Caco-2 (cell line): Measurements from ENCODE around the gene RBM47. TPM values are rescaled to one million over a fixed set of nuclear protein-coding genes. Genes with fewer than 3 reads are reported as not detected.
A peak's percentile ranks its signal among the peaks of the same experiment; 100 is the strongest.

Experiments used
- BruUV-seq: library from RNA; stranded (reverse); fragments of 400-500 nt; replicated peaks from 2 replicates; lab custom pipeline; 2021; lab: Mats Ljungman, UMichigan
- CTCF ChIA-PET: fragments of 300-600 bp; sonication (Branson Sonifier 250); formaldehyde crosslinking; loops from one replicate; lab custom pipeline; 2022; ENCODE audit warnings: antibody characterized with exemption; lab: Charles Lee
- POLR2A ChIA-PET: fragments of 300-600 bp; sonication (Branson Sonifier 250); formaldehyde crosslinking; loops from one replicate; lab custom pipeline; 2022; ENCODE audit warnings: antibody characterized with exemption; lab: Charles Lee
- DNase-seq, 2 experiments: peaks; one replicate each; pipeline versions ENCODE4 v3.0.0 to v3.0.0-alpha.2; 2020 to 2022
- H3K27me3 ChIP-seq: replicated peaks from 2 replicates; pipeline ENCODE4 v1.6.0; 2011; ENCODE audit warnings: low read length; ENCODE audit not compliant: control insufficient read depth, insufficient read depth
- H3K36me3 ChIP-seq: 2 replicates; pipeline ENCODE4 v1.5.1; 2011; ENCODE audit warnings: low read length; ENCODE audit not compliant: control insufficient read depth, insufficient read depth
- H3K4me1 ChIP-seq: fragments of 250-450 bp; sonication (Bioruptor Pico); 2 replicates; pipeline ENCODE4 v1.5.1; 2020; ENCODE audit warnings: mild to moderate bottlenecking
- H3K4me3 ChIP-seq: 2 replicates; pipeline ENCODE4 v1.5.1; 2011; ENCODE audit warnings: low read depth, mild to moderate bottlenecking, control low read depth, low read length
- H3K9me3 ChIP-seq: fragments of 250-450 bp; sonication (Bioruptor Pico); 2 replicates; pipeline ENCODE4 v1.5.1; 2020; ENCODE audit warnings: mild to moderate bottlenecking, moderate library complexity
- H3K27ac Mint-ChIP-seq: one replicate; pipeline ENCODE4 v1.8.0; 2022; ENCODE audit warnings: mixed read lengths; ENCODE audit not compliant: unreplicated experiment
- H3K27me3 Mint-ChIP-seq: one replicate; pipeline ENCODE4 v1.8.0; 2022; ENCODE audit warnings: mixed read lengths; ENCODE audit not compliant: insufficient read depth, unreplicated experiment
- H3K36me3 Mint-ChIP-seq: one replicate; pipeline ENCODE4 v1.8.0; 2022; ENCODE audit warnings: mild to moderate bottlenecking, mixed read lengths; ENCODE audit not compliant: insufficient read depth, unreplicated experiment
- H3K4me1 Mint-ChIP-seq: one replicate; pipeline ENCODE4 v1.8.0; 2022; ENCODE audit warnings: low read depth, mixed read lengths; ENCODE audit not compliant: unreplicated experiment
- H3K4me3 Mint-ChIP-seq: one replicate; pipeline ENCODE4 v1.8.0; 2022; ENCODE audit warnings: mild to moderate bottlenecking, moderate library complexity, mixed read lengths; ENCODE audit not compliant: unreplicated experiment
- H3K9me3 Mint-ChIP-seq: one replicate; pipeline ENCODE4 v1.8.0; 2022; ENCODE audit warnings: mixed read lengths; ENCODE audit not compliant: unreplicated experiment
- intact Hi-C: fragments of 100-400 bp; cut with micrococcal nuclease; formaldehyde crosslinking; loops from one replicate; pipeline ENCODE4 v1.10.0; 2022; ENCODE audit not compliant: unreplicated experiment
- total RNA-seq: library from RNA; stranded (reverse); gene quantifications from 2 replicates; pipeline ENCODE4 v1.2.3, GENCODE V29; 2022
- TF ChIP-seq, protein P1 (sequence below), 2 experiments: fragments of 200-600 bp in 1 of 2; IDR thresholded peaks; 1 replicate in 1 of 2; 2 replicates in 1 of 2; pipeline versions ENCODE4 v1.5.1 to v1.8.0; 2011 to 2022; ENCODE audit warnings: antibody characterized with exemption in 1 of 2, control low read depth in 1 of 2, inconsistent platforms in 1 of 2, low read depth in 1 of 2, low read length in 1 of 2, mild to moderate bottlenecking in 1 of 2, moderate library complexity in 1 of 2; ENCODE audit not compliant: insufficient read depth in 1 of 2, severe bottlenecking in 1 of 2, unreplicated experiment in 1 of 2

RBM47 gene
- total RNA-seq, 1 experiment from 2014 or later: 62.1 TPM

DNA sequence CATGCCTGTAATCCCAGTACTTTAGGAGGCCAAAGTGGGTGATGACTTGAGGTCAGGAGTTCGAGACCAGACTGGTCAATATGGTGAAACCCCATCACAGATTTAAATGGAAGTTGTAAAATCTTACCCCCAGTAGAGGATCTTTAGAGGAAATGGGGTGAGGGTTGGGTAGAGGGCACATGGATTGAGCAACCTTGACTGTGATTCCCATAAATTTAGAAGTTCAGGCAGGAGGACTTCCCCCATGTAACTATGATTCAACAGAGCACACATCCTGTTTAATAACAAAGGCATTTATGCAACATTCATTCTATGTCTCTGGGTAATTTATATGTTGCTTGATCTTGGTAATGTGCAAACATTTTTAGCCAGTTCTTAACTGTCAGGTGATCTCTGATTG, 143.1 kb downstream of the RBM47 start:
- DNase-seq: no peak
- peaks cover 26% of the 10 kb centered on the region for H3K4me1 Mint-ChIP-seq
- H3K4me3 Mint-ChIP-seq: no peak overlapping the region
- no TSS peak for BruUV-seq
- CTCF ChIA-PET: interaction anchor here (0.6 kb wide), 1 partner anchor 12 kb away, joined by 3 read pairs; no protein-coding TSS in a partner anchor
- H3K36me3 Mint-ChIP-seq: peaks cover 33% of the 10 kb centered on the region
- POLR2A ChIA-PET: interaction anchor here (0.6 kb wide), 1 partner anchor 445 kb away, joined by 5 read pairs; no protein-coding TSS in a partner anchor
- H3K9me3 Mint-ChIP-seq: no peaks in the 10 kb centered on the region
- Histone ChIP-seq H3K9me3 (no peaks in the 10 kb centered on the region), H3K36me3 (no peaks in the 10 kb centered on the region), H3K4me3 (no peak overlapping the region), H3K4me1 (peaks cover 9% of the 10 kb centered on the region), H3K27me3 (no peaks in the 10 kb centered on the region)
- intact Hi-C loops: no loop called here
- no peak overlapping the region for H3K27ac Mint-ChIP-seq
- TF ChIP-seq, protein P1, sequence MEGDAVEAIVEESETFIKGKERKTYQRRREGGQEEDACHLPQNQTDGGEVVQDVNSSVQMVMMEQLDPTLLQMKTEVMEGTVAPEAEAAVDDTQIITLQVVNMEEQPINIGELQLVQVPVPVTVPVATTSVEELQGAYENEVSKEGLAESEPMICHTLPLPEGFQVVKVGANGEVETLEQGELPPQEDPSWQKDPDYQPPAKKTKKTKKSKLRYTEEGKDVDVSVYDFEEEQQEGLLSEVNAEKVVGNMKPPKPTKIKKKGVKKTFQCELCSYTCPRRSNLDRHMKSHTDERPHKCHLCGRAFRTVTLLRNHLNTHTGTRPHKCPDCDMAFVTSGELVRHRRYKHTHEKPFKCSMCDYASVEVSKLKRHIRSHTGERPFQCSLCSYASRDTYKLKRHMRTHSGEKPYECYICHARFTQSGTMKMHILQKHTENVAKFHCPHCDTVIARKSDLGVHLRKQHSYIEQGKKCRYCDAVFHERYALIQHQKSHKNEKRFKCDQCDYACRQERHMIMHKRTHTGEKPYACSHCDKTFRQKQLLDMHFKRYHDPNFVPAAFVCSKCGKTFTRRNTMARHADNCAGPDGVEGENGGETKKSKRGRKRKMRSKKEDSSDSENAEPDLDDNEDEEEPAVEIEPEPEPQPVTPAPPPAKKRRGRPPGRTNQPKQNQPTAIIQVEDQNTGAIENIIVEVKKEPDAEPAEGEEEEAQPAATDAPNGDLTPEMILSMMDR (IDR thresholded peaks at IDR 0.05; ENCODE audit: insufficient read depth in 1 of 2, low read depth in 1 of 2, low read length in 1 of 2, severe bottlenecking in 1 of 2, unreplicated experiment in 1 of 2): no peak
- no peaks in the 10 kb centered on the region for H3K27me3 Mint-ChIP-seq

DNA sequence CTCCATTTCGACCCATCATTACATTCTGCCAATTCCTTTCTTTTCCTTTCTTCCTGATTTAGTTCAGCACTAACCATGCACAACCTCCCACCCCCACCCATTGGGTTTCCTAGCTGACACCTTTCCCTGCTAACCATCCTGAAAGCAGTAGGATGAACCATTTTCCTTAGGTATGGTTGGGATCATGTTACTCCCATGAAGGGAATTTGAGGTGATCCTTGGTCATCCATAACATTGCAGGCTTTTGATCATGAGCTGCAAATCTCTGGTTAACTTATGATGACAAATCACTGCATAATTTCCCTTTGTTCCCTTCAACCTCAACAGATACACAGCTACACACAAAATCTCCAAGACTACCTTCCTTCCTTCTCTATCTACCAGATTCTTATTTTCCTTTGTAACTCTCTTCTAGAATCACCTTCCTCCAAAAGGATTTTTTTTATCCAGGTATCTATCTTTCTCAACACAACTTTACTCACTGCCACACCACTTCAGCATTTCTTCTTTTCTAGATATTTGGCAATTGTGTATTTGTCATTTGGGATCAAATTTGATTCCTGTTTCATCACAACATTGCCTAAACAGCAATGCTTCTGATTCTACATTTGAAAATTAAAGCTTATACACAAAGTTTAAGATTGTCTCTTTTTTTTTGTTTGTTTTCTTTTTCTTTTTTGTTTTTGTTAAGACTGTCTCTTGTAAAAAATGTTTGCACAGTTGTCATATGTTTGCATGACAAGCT, 145.1 kb downstream of the RBM47 start:
- POLR2A ChIA-PET: no interaction called here
- CTCF ChIA-PET: no interaction called here
- H3K9me3 ChIP-seq: no peaks in the 10 kb centered on the region
- intact Hi-C loops: no loop called here
- peaks cover 22% of the 10 kb centered on the region for H3K4me1 Mint-ChIP-seq
- no peak overlapping the region for H3K4me3 Mint-ChIP-seq
- H3K27me3 Mint-ChIP-seq: no peaks in the 10 kb centered on the region
- no peaks in the 10 kb centered on the region for H3K9me3 Mint-ChIP-seq
- H3K36me3 Mint-ChIP-seq: peaks cover 40% of the 10 kb centered on the region
- TF ChIP-seq, protein P1 (IDR thresholded peaks at IDR 0.05; ENCODE audit: insufficient read depth in 1 of 2, low read depth in 1 of 2, low read length in 1 of 2, severe bottlenecking in 1 of 2, unreplicated experiment in 1 of 2): no peak
- H3K4me1 ChIP-seq: peaks cover 7% of the 10 kb centered on the region; the same call in 1 of the 2 replicates
- H3K27ac Mint-ChIP-seq: peak overlapping the region; percentile 28
- no peak overlapping the region for H3K4me3 ChIP-seq
- no peak for DNase-seq
- no peaks in the 10 kb centered on the region for H3K27me3 ChIP-seq
- BruUV-seq: no TSS peak
- no peaks in the 10 kb centered on the region for H3K36me3 ChIP-seq

DNA sequence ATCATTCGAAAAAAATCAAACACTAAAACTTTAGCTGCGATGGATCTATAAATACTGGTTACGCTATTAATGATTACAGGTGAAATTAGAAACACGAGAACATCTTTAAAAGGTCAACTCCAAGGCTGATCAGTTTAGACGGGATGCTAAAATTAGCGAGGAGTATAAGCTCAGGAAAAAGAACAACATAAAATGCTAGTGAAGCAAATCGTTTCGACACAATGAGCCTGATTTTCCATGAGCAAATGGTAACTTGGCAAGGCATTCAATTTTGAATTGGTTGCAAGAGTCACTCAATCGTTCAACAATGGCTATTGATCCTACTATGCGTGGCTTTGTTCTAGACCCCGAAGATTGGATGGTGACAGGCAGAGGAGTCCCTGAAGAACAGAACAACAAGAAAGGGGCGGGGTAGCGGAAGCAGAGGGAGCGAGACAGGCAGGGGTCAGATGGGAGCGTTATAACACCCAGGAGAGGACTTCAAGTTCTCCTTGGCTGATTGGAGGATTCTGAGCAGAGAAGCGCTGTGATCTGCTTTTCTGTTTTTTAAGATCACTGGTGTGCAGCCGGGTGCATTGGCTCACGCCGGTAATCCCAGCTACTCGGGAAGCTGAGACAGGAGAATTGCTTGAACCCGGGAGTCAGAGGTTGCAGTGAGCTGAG, 146.5 kb downstream of the RBM47 start:
- H3K9me3 Mint-ChIP-seq: no peaks in the 10 kb centered on the region
- H3K4me1 Mint-ChIP-seq: peaks cover 22% of the 10 kb centered on the region
- TF ChIP-seq, protein P1 (IDR thresholded peaks at IDR 0.05; ENCODE audit: insufficient read depth in 1 of 2, low read depth in 1 of 2, low read length in 1 of 2, severe bottlenecking in 1 of 2, unreplicated experiment in 1 of 2): no peak
- no TSS peak for BruUV-seq
- CTCF ChIA-PET: interaction anchor here (0.5 kb wide), 1 partner anchor 71 kb away, joined by 3 read pairs; no protein-coding TSS in a partner anchor
- Histone ChIP-seq H3K4me1 (peaks cover 7% of the 10 kb centered on the region; the same call in 1 of the 2 replicates), H3K9me3 (no peaks in the 10 kb centered on the region), H3K36me3 (no peaks in the 10 kb centered on the region), H3K27me3 (no peaks in the 10 kb centered on the region), H3K4me3 (no peak overlapping the region)
- no peaks in the 10 kb centered on the region for H3K27me3 Mint-ChIP-seq
- H3K36me3 Mint-ChIP-seq: peaks cover 34% of the 10 kb centered on the region
- H3K4me3 Mint-ChIP-seq: no peak overlapping the region
- H3K27ac Mint-ChIP-seq: no peak overlapping the region
- POLR2A ChIA-PET: interaction anchor here (0.7 kb wide), 1 partner anchor 93 kb away, joined by 3 read pairs; no protein-coding TSS in a partner anchor
- intact Hi-C loops: no loop called here
- no peak for DNase-seq
